Cardiac fibroblast (primary cell): ENCODE results near the gene KLHDC10.
A peak's percentile ranks its signal among the peaks of the same experiment; 100 is the strongest.
"Not testable (repeated sequence)": the region's sequence is repeated elsewhere in the genome, so short reads cannot be mapped to it uniquely, and the experiment has no call there.

Experiments
- DNase-seq, 2 donors: peaks; one replicate each; pipeline versions ENCODE4 v3.0.0 to v3.0.0-alpha.2; 2010; ENCODE audit warnings: low read depth in 2 of 2
- H3K4me3 ChIP-seq, 2 donors: replicated peaks in 1 of 2; 1 replicate in 1 of 2; 2 replicates in 1 of 2; pipeline ENCODE4 v1.5.1; 2011; ENCODE audit warnings: low read depth in 2 of 2, low read length in 2 of 2, mild to moderate bottlenecking in 2 of 2, moderate library complexity in 1 of 2
- CTCF ChIP-seq: IDR thresholded peaks from one replicate; pipeline ENCODE4 v1.5.1; 2011; ENCODE audit warnings: low read depth, mild to moderate bottlenecking, low read length, inconsistent platforms

KLHDC10 gene

GRCh38 chr7:130118801-130119200 is 48.5 kb downstream of the KLHDC10 start:
- no peak overlapping the region for H3K4me3 ChIP-seq
- TF ChIP-seq CTCF = no peak
- no peak for DNase-seq

GRCh38 chr7:130123501-130123900 is 53.2 kb downstream of the KLHDC10 start:
- no peak for TF ChIP-seq CTCF
- H3K4me3 ChIP-seq = no peak overlapping the region
- DNase-seq = no peak

- no peak for DNase-seq
- no peak overlapping the region for H3K4me3 ChIP-seq
- TF ChIP-seq CTCF = no peak
Measured at GRCh38 chr7:130124711-130125110, 54.4 kb downstream of the KLHDC10 start.

- H3K4me3 ChIP-seq, DNase-seq: not testable (repeated sequence)
Measured at GRCh38 chr7:130126840-130127239, 56.5 kb downstream of the KLHDC10 start.

- no peak for DNase-seq
- H3K4me3 ChIP-seq = no peak overlapping the region
- no peak for TF ChIP-seq CTCF
Measured at GRCh38 chr7:130127404-130127803, 57.1 kb downstream of the KLHDC10 start.

GRCh38 chr7:130127821-130128317 is 57.5 kb downstream of the KLHDC10 start:
- H3K4me3 ChIP-seq = no peak overlapping the region
- TF ChIP-seq CTCF = no peak
- peak; percentile 32 to 66 for DNase-seq

- H3K4me3 ChIP-seq = no peak overlapping the region
- TF ChIP-seq CTCF = no peak
- DNase-seq = no peak
Measured at GRCh38 chr7:130129011-130129411, 58.7 kb downstream of the KLHDC10 start.
